OCI-LY3 (cell line): ENCODE results near the gene SBNO2.

ENCODE experiments used
- CTCF ChIP-seq: fragments of 200-600, 300-600 bp; sonication (generic); IDR thresholded peaks from 2 replicates; pipeline ENCODE4 v1.5.1; 2014; ENCODE audit warnings: antibody characterized with exemption, low read length, low read depth
- EZH2phosphoT487 ChIP-seq: fragments of 200-600 bp; shearing (Covaris generic); IDR thresholded peaks from 2 replicates; pipeline ENCODE4 v1.6.1; 2018; ENCODE audit warnings: antibody characterized with exemption, mixed run types, low read depth

GRCh38 chr19:1060689-1061088 is 113.4 kb downstream of the SBNO2 start:
- TF ChIP-seq CTCF = no peak
- TF ChIP-seq EZH2phosphoT487 = no peak
